ENCODE results near the gene MTG2. TPM values are rescaled to one million over a fixed set of nuclear protein-coding genes. Genes with fewer than 3 reads are reported as not detected.

MTG2 gene
- total and polyA plus RNA-seq, 2 of the 13 experiments (the other 11 are each of a cell fraction or from before 2014, with no cell fraction given), result 20.4 to 37.8 TPM

GRCh38 chr20:62219992-62220665 lies 37.3 kb downstream of the MTG2 start, which contains the start of gene HRH3 (continued):
- TF ChIP-seq ELF1 (CRISPR knock-in tag; IDR thresholded peaks at IDR 0.05) (no peak), ETS1 (CRISPR knock-in tag; IDR thresholded peaks at IDR 0.05) (peak; percentile 95; the same call in 1 of the 2 replicates), ZNF670 (CRISPR knock-in tag; IDR thresholded peaks at IDR 0.05; ENCODE audit: borderline replicate concordance) (no peak; the same call in 1 of the 2 replicates), TFDP2 (CRISPR knock-in tag; IDR thresholded peaks at IDR 0.05) (peak; percentile 60), CSRNP2 (CRISPR knock-in tag; conservative IDR thresholded peaks at IDR 0.05; ENCODE audit: low read depth) (peak; percentile 91), ZFX (CRISPR knock-in tag; IDR thresholded peaks at IDR 0.05; ENCODE audit: low read depth) (no peak), EED (CRISPR knock-in tag; IDR thresholded peaks at IDR 0.05) (no peak), STAT6 (CRISPR knock-in tag; IDR thresholded peaks at IDR 0.05; ENCODE audit: borderline replicate concordance) (no peak), PHF5A (CRISPR knock-in tag; IDR thresholded peaks at IDR 0.05; ENCODE audit: low read depth, unreplicated experiment) (no peak), ZHX1 (CRISPR knock-in tag; IDR thresholded peaks at IDR 0.05; ENCODE audit: low read depth) (no peak; the same call in 1 of the 2 replicates), NFYC (CRISPR knock-in tag; IDR thresholded peaks at IDR 0.05) (peak; percentile 35; the same call in 1 of the 2 replicates), NR0B2 (CRISPR knock-in tag; IDR thresholded peaks at IDR 0.05) (peak; percentile 94), ZNF510 (CRISPR knock-in tag; IDR thresholded peaks at IDR 0.05; ENCODE audit: low read depth) (no peak), ZNF331 (CRISPR knock-in tag; IDR thresholded peaks at IDR 0.05) (peak; percentile 90), PPARG (CRISPR knock-in tag; conservative IDR thresholded peaks at IDR 0.05) (no peak), ZNF777 (CRISPR knock-in tag; IDR thresholded peaks at IDR 0.05) (peak; percentile 53), ATF7 (IDR thresholded peaks at IDR 0.05) (no peak), ATF7 (CRISPR knock-in tag; IDR thresholded peaks at IDR 0.05) (no peak)

Measured in HepG2 (cell line).